K562 (cell line): ENCODE results near the gene SUMO3. TPM values are rescaled to one million over a fixed set of nuclear protein-coding genes. Genes with fewer than 3 reads are reported as not detected.

Experiments
- ATAC-seq: fragments of 200-7000 bp; cut with Tn5 transposase; 3 replicates; pipeline ENCODE4 v1.9.1; 2020; ENCODE audit warnings: moderate library complexity
- BruUV-seq: library from RNA; stranded (reverse); fragments of 400-500 nt; replicated peaks from 2 replicates; lab custom pipeline; 2021; lab: Mats Ljungman, UMichigan
- CTCF ChIA-PET: fragments of 300-600 bp; formaldehyde crosslinking; extraction: SDS; loops from one replicate; lab custom pipeline; 2021; ENCODE audit warnings: low intra/inter-chr PET ratio; lab: Yijun Ruan, JAX
- POLR2A ChIA-PET: fragments of 300-600, 350-650 bp; sonication (Branson Sonifier 250); formaldehyde crosslinking; extraction: SDS; loops from one replicate; lab custom pipeline; 2021; ENCODE audit warnings: antibody characterized with exemption, inconsistent platforms; lab: Yijun Ruan, JAX
- DNase-seq, 4 experiments: peaks; one replicate each; pipeline versions ENCODE4 v3.0.0 to v3.0.0-alpha.2; 2011 to 2018; ENCODE audit warnings: low spot score in 3 of 4, mixed read lengths in 3 of 4; ENCODE audit errors: extremely low read depth in 1 of 4
- FAIRE-seq: peaks from 2 replicates; lab custom pipeline; 2011; peaks lifted over from hg19 to GRCh38; lab: Jason Lieb, UNC
- H2AFZ ChIP-seq: 2 replicates; pipeline ENCODE4 v1.6.0; 2011; ENCODE audit warnings: low read depth, low read length, control low read depth, inconsistent platforms
- H3K27ac ChIP-seq: fragments of 200-600 bp; 3 replicates; pipeline ENCODE4 v1.8.0; 2011; ENCODE audit warnings: low read depth, mild to moderate bottlenecking, control low read depth, inconsistent platforms, low read length, moderate library complexity, mixed read lengths; ENCODE audit errors: extremely low read depth
- H3K27me3 ChIP-seq, 2 experiments: fragments of 300-600 bp in 1 of 2; 2 replicates in 1 of 2; 3 replicates in 1 of 2; pipeline versions ENCODE4 v1.6.0 to v1.8.0; 2011; ENCODE audit warnings: inconsistent platforms in 2 of 2, low read length in 2 of 2, mild to moderate bottlenecking in 1 of 2, mixed read lengths in 1 of 2, moderate library complexity in 1 of 2; ENCODE audit not compliant: control insufficient read depth in 2 of 2, insufficient read depth in 2 of 2
- H3K36me3 ChIP-seq: fragments of 300-600 bp; 3 replicates; pipeline ENCODE4 v1.8.0; 2011; ENCODE audit warnings: mild to moderate bottlenecking, low read length, inconsistent platforms; ENCODE audit not compliant: control insufficient read depth, insufficient read depth
- H3K4me1 ChIP-seq, 2 experiments: fragments of 200-600 bp in 1 of 2; replicated peaks in 1 of 2; 2 replicates in 1 of 2; 3 replicates in 1 of 2; pipeline versions ENCODE4 v1.5.1 to v1.8.0; 2011; ENCODE audit warnings: inconsistent platforms in 2 of 2, low read length in 2 of 2, mild to moderate bottlenecking in 1 of 2, mixed read lengths in 1 of 2, moderate library complexity in 1 of 2; ENCODE audit not compliant: control insufficient read depth in 2 of 2, insufficient read depth in 2 of 2
- H3K4me2 ChIP-seq: 2 replicates; pipeline ENCODE4 v1.6.1; 2011; ENCODE audit warnings: low read length, control low read depth, inconsistent platforms, mixed read lengths; ENCODE audit not compliant: insufficient read depth
- H3K4me3 ChIP-seq: fragments of 200-600 bp; sonication (generic), shearing (Covaris generic); 2 replicates; pipeline ENCODE4 v1.5.1; 2016; ENCODE audit warnings: control low read depth, inconsistent platforms
- H3K79me2 ChIP-seq: fragments of 200-600 bp; 3 replicates; pipeline ENCODE4 v1.8.0; 2011; ENCODE audit warnings: low read length, inconsistent platforms; ENCODE audit not compliant: control insufficient read depth, insufficient read depth
- H3K9ac ChIP-seq, 2 experiments: 2 replicates each; pipeline versions ENCODE4 v1.6.0 to v1.6.1; 2011; ENCODE audit warnings: low read depth in 2 of 2, low read length in 2 of 2, control low read depth in 1 of 2, inconsistent platforms in 1 of 2, mild to moderate bottlenecking in 1 of 2, mixed read lengths in 1 of 2; ENCODE audit not compliant: insufficient read depth in 1 of 2
- H3K9me1 ChIP-seq: one replicate; pipeline ENCODE4 v1.6.0; 2011; ENCODE audit warnings: inconsistent platforms, mild to moderate bottlenecking, low read length, moderate library complexity; ENCODE audit not compliant: control insufficient read depth, insufficient read depth
- H3K9me3 ChIP-seq: replicated peaks from 2 replicates; pipeline ENCODE4 v1.5.1; 2011; ENCODE audit warnings: low read depth, low read length, inconsistent platforms; ENCODE audit not compliant: control insufficient read depth, insufficient read depth
- H4K20me1 ChIP-seq: replicated peaks from 2 replicates; pipeline ENCODE4 v1.6.1; 2011; ENCODE audit warnings: low read length, inconsistent platforms, mixed read lengths; ENCODE audit not compliant: control insufficient read depth, insufficient read depth
- BCL6 ChIP-seq: fragments of 250-450 bp; sonication (Bioruptor Pico); IDR thresholded peaks from 2 replicates; pipeline ENCODE4 v1.4.0; 2020
- DMBX1 ChIP-seq: fragments of 250-450 bp; sonication (Bioruptor Pico); IDR thresholded peaks from 2 replicates; pipeline ENCODE4 v1.8.0; 2022; ENCODE audit warnings: inconsistent platforms, mild to moderate bottlenecking, moderate library complexity, borderline replicate concordance
- FIP1L1 ChIP-seq: fragments of 200-400 bp; formaldehyde crosslinking; IDR thresholded peaks from 2 replicates; pipeline ENCODE4 v1.6.1; 2018; ENCODE audit warnings: mild to moderate bottlenecking, low read depth, low read length; ENCODE audit not compliant: poor library complexity, severe bottlenecking
- HMGXB4 ChIP-seq: sonication (generic); formaldehyde crosslinking; IDR thresholded peaks from 2 replicates; pipeline ENCODE4 v1.8.1; 2023; ENCODE audit warnings: mild to moderate bottlenecking, missing genetic modification reagents
- HNRNPL ChIP-seq: fragments of 200-400 bp; formaldehyde crosslinking; IDR thresholded peaks from 2 replicates; pipeline ENCODE4 v1.6.1; 2017; ENCODE audit warnings: low read depth, mild to moderate bottlenecking, low read length
- PCBP1 ChIP-seq: fragments of 200-400 bp; formaldehyde crosslinking; IDR thresholded peaks from 2 replicates; pipeline ENCODE4 v1.6.1; 2018; ENCODE audit warnings: mild to moderate bottlenecking, low read depth, low read length; ENCODE audit not compliant: poor library complexity, severe bottlenecking
- RB1 ChIP-seq: fragments of 450-650 bp; IDR thresholded peaks from 2 replicates; pipeline ENCODE4 v1.6.1; 2017; ENCODE audit warnings: low read depth, mild to moderate bottlenecking
- RBM14 ChIP-seq: fragments of 200-400 bp; formaldehyde crosslinking; IDR thresholded peaks from 2 replicates; pipeline ENCODE4 v1.6.1; 2018; ENCODE audit warnings: low read depth, mild to moderate bottlenecking, low read length, moderate library complexity, borderline replicate concordance; ENCODE audit not compliant: insufficient read depth
- TBL1XR1 ChIP-seq, 2 experiments: IDR thresholded peaks; 2 replicates each; pipeline ENCODE4 v1.6.1; 2012; ENCODE audit warnings: improper control_type of control experiment in 2 of 2, low read length in 2 of 2, mild to moderate bottlenecking in 1 of 2
- ZNF124 ChIP-seq: sonication (generic); formaldehyde crosslinking; IDR thresholded peaks from 2 replicates; pipeline ENCODE4 v1.8.1; 2022; ENCODE audit warnings: missing genetic modification reagents
- ZNF717 ChIP-seq: fragments of 250-450 bp; sonication (Bioruptor Pico); IDR thresholded peaks from 2 replicates; pipeline ENCODE4 v1.5.0; 2021
- WGBS: fragments of 100-300 bp; shearing (Covaris generic); methylation state at CpG from one replicate; pipeline ENCODE4 v1.1.6; 2016; ENCODE audit warnings: low coverage, mixed read lengths; ENCODE audit not compliant: insufficient coverage; ENCODE audit errors: missing lambda C conversion rate; 5-methylcytosine and 5-hydroxymethylcytosine counted together
- in situ Hi-C: fragments of 300-500 bp; cut with MboI; formaldehyde crosslinking; loops from 4 replicates; pipeline ENCODE4 v1.15.0; 2018; ENCODE audit warnings: inconsistent platforms, mixed read lengths
- intact Hi-C: fragments of 100-400 bp; cut with micrococcal nuclease; formaldehyde crosslinking; loops from 2 replicates; pipeline ENCODE4 v1.14.2; 2022
- polyA plus RNA-seq, 8 experiments: library from polyadenylated mRNA; depleted of rRNA in 4 of 8; stranded (reverse) in 5 of 8; unstranded in 3 of 8; fragments of >200 nt; fragmentation: Nextera tagmentation in 2 of 8; fragmentation: Illumina TruSeq in 1 of 8; extraction: Ambion mirVana in 2 of 8; extraction: Trizol in 1 of 8; gene quantifications; 2 replicates each; pipeline versions ENCODE4 v1.2.1 to v1.2.3, GENCODE V29; 2011 to 2014; ENCODE audit warnings: inconsistent platforms in 1 of 8, missing spikeins in 1 of 8
- total RNA-seq, 7 experiments: library from RNA; depleted of rRNA in 6 of 7; stranded (reverse); fragments of >200 nt in 6 of 7; fragmentation: Illumina TruSeq in 2 of 7; extraction: Trizol in 2 of 7; gene quantifications; 2 replicates each; pipeline versions ENCODE4 v1.2.1 to v1.2.3, GENCODE V29; 2011 to 2021; ENCODE audit warnings: low replicate concordance in 1 of 7
- TF ChIP-seq, protein P1 (sequence below): sonication (generic); formaldehyde crosslinking; IDR thresholded peaks from 2 replicates; pipeline ENCODE4 v1.5.0; 2020; ENCODE audit warnings: missing genetic modification reagents
- TF ChIP-seq, protein P2 (sequence below): fragments of 250-450 bp; sonication (Bioruptor Pico); IDR thresholded peaks from 2 replicates; pipeline ENCODE4 v1.4.0; 2020; ENCODE audit warnings: mild to moderate bottlenecking, moderate library complexity

SUMO3 gene
- total and polyA plus RNA-seq, 9 of the 15 experiments (the other 6 are each of a cell fraction or from before 2014, with no cell fraction given) = 13.9 to 143 (median 113) TPM

DNA sequence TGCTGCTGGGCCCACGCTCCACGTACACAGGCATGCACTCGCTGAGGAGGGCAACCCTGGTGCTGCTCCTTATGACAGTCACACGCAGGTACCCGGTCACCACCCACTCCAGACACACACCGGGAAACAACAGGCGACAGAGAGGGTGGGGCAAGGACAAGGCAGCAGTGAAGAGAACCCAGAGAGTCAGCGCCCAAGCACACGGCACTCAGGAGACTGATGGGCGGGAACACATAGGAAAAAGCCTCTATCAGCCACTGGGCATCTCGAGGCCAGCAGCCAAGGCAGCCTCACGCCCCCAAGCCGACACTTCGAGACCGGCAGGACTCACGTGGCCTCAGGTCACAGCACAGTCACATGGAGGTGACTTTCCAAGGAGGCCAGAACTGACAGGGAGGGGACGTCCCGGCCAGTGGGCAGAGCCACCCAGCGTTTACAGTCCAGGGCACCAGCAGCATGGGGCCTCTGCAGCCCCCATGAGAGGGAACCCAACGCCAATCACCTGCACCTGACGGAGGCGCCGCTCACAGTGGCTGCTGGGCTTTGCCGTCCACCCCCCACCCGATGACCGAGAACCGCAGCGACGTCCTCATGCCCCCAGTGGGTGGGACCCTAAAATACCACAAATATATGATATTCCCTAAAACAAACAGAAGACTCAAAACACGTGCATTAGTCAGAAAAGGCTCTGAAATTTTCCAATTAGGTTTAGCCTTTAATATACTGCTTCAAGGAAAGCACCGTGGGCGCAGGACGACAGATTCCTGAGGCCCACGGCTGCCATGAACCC, 35.9 kb upstream of the SUMO3 start:
- Histone ChIP-seq H3K9me3 (no peaks in the 10 kb centered on the region), H3K27ac (peak overlapping the region; percentile 81), H4K20me1 (no peaks in the 10 kb centered on the region; the same call in 1 of the 2 replicates), H2AFZ (peak overlapping the region; percentile 60), H3K79me2 (peaks cover 22% of the 10 kb centered on the region), H3K4me3 (no peak overlapping the region; the same call in 1 of the 2 replicates), H3K4me2 (peak overlapping the region; percentile 86), H3K27me3 (no peaks in the 10 kb centered on the region), H3K9ac (peak overlapping the region; percentile 52 to 85), H3K4me1 (peaks cover 35 to 61% of the 10 kb centered on the region in 2 experiments), H3K36me3 (peaks cover 86% of the 10 kb centered on the region), H3K9me1 (peaks cover 6% of the 10 kb centered on the region)
- 64% methylated on average over 34 of the region's 34 CpGs for WGBS
- BruUV-seq = no TSS peak
- ATAC-seq = 0 out of 3 replicates have a peak, but pooled peaks have one; percentile 1
- CTCF ChIA-PET = interaction anchor here (0.5 kb wide), 1 partner anchor 701 kb away, joined by 3 read pairs; no protein-coding TSS in a partner anchor
- intact Hi-C loops (loop anchor here (1.0 kb wide), 1 partner anchor 20 kb away; the partner anchor contains the start of gene PTTG1IP), in situ Hi-C loops (no loop called here)
- no peak for FAIRE-seq
- peak in 3 of 4 experiments; percentile 56 to 68 (median 68) for DNase-seq
- POLR2A ChIA-PET = interaction anchor here (0.7 to 1.7 kb wide), 6 partner anchors 8 to 40 kb away, joined by 3 to 9 read pairs (median 5); partner anchors contain the start of gene PTTG1IP
- TF ChIP-seq ZNF717 (CRISPR knock-in tag) (no peak), HMGXB4 (no peak), RB1 (peak; percentile 13; the same call in 1 of the 2 replicates), DMBX1 (CRISPR knock-in tag) (0 out of 2 replicates have a peak, but pooled peaks have one; percentile 27), RBM14 (0 out of 2 replicates have a peak, but pooled peaks have one; percentile 80), PCBP1 (no peak), HNRNPL (0 out of 2 replicates have a peak, but pooled peaks have one; percentile 25), ZNF124 (CRISPR knock-in tag) (no peak), BCL6 (CRISPR knock-in tag) (no peak), TBL1XR1 (IDR thresholded peaks at IDR 0.05; ENCODE audit: low read length in 2 of 2) (0 out of 4 replicates have a peak, but pooled peaks of 1 of the 2 experiments have one; percentile 35), FIP1L1 (peak; percentile 14)
- TF ChIP-seq, protein P1, sequence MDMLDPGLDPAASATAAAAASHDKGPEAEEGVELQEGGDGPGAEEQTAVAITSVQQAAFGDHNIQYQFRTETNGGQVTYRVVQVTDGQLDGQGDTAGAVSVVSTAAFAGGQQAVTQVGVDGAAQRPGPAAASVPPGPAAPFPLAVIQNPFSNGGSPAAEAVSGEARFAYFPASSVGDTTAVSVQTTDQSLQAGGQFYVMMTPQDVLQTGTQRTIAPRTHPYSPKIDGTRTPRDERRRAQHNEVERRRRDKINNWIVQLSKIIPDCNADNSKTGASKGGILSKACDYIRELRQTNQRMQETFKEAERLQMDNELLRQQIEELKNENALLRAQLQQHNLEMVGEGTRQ = peak; percentile 52
- TF ChIP-seq, protein P2, sequence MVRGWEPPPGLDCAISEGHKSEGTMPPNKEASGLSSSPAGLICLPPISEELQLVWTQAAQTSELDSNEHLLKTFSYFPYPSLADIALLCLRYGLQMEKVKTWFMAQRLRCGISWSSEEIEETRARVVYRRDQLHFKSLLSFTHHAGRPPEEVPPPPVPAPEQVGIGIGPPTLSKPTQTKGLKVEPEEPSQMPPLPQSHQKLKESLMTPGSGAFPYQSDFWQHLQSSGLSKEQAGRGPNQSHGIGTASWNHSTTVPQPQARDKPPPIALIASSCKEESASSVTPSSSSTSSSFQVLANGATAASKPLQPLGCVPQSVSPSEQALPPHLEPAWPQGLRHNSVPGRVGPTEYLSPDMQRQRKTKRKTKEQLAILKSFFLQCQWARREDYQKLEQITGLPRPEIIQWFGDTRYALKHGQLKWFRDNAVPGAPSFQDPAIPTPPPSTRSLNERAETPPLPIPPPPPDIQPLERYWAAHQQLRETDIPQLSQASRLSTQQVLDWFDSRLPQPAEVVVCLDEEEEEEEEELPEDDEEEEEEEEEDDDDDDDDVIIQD (CRISPR knock-in tag) = 0 out of 2 replicates have a peak, but pooled peaks have one; percentile 31
